HL-60/S4 treated with retinoic acid at 250 ng/mL for 4 days and 3 days (cell line): ENCODE data around the gene APBB2.

ENCODE experiments used
- in situ Hi-C: fragments of 300-500 bp; cut with MboI; formaldehyde crosslinking; loops from 2 replicates; pipeline ENCODE4 v1.7.0; 2022; ENCODE audit warnings: low sequenced_read_pairs

Gene APBB2

DNA sequence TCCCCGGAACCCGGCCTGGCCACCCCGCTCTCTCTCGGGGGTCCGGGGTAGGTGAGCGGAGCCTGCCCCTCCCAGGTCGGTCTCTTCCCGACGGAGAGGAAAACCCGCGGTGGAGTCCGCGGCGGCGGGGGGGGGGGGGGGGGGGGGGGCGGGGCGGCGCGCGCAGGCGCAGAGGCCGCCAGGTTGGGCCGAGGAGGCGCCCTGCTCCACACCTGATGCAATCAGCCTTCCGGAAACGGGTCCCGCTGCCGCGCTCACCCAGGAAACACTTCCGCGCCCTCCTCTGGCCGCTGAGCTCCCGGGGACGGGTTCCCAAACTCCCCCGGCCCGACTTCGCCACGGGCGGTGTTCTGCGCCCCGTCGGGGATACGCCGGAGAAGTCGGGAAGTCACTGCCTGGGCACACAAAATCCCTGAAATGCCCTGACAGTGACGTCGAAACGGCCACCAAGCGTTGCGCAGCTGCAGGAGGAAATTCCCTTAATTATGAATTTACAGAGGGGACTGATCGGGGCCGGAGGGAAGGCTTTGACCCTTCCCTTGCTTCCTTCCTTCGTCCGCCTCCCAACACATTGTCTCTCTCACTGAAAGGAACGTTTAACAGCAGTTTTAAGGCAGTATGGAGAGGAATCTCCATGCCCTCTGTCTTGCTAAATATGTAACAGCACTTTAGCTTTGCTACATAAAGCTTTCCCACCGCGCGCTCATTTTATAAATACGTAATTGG is 2.1 kb upstream of the APBB2 start:
- in situ Hi-C loops: loop anchor here (25.0 kb wide), 1 partner anchor 229 kb away; no protein-coding TSS in a partner anchor

DNA sequence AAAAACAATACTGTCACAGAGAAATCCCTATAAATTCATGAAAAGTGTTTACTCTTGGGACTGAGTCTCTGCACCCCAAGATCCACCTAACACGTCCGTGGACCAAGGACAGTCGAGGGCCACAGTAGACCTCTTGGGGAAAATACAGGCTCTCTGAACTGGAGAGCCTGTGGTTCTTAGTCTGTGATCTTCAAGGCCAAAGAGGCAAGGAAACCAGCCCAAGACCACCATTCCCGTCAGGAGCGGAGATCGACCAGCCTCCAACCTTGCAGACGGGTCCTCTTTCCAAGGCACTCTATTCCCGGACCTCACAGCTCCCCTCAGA is 1.6 kb upstream of the APBB2 start:
- in situ Hi-C loops: loop anchor here (25.0 kb wide), 1 partner anchor 229 kb away; no protein-coding TSS in a partner anchor

DNA sequence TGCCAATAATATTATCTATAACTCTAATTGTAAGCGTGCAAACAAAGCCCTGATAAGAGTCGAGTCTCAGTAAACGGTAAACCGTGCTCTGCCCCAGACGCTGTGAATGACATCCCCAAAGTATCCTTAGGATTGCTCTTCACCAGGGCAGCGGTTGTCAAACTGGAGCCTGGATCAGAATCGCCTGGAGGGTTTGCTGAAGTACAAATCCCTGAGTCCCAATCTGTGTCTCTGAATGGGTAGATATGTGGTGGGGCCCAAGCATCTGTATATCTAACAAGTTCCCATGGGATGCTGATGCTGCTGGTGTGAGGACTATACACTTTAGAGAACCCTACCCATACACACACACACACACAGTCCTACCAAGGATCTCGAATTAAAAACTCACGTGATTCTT is 813 bp upstream of the APBB2 start:
- in situ Hi-C loops: loop anchor here (25.0 kb wide), 1 partner anchor 228 kb away; no protein-coding TSS in a partner anchor

DNA sequence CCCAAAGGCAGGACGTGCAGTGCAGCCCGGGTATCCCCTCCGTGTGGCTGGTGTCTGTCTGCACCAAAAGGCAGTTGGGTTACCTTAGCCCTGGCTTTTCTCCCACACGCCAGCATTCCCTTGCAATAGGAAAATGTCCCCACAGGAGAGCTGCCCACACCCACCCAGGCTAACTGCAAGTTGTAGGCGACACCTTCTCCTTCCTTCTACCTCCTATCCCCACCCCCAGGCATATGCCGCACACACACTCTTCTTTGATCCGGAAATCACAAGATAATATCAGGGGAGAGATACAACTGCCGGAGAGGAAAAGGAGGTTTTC is 444 bp upstream of the APBB2 start:
- in situ Hi-C loops: loop anchor here (25.0 kb wide), 1 partner anchor 227 kb away; no protein-coding TSS in a partner anchor

DNA sequence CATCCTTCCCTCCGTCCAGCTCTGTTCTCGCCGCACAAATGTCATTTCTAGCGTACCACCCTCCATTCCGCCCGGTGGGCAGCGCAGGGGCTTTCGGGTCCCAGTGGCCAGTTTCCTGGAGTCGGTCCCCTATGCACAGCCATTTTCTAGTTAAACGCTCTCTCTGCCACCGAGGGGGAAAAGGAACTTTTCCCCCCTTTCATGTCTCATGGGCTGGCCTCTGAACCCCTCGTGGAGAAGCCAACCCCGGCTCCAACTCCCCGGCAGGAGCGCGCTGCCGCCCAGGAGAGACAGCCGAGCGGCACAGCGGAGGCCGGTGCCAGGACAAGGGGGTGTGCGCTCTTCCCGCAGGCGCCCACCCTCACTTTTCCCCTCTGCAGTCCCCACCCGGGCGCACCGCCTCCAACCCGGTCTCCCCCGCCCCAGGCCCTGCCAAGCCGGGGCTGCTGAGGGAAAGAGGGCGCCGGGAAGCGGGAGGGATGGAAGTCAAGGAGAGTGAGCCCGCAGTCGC is 662 bp downstream of the APBB2 start:
- in situ Hi-C loops: loop anchor here (25.0 kb wide), 1 partner anchor 226 kb away; no protein-coding TSS in a partner anchor

DNA sequence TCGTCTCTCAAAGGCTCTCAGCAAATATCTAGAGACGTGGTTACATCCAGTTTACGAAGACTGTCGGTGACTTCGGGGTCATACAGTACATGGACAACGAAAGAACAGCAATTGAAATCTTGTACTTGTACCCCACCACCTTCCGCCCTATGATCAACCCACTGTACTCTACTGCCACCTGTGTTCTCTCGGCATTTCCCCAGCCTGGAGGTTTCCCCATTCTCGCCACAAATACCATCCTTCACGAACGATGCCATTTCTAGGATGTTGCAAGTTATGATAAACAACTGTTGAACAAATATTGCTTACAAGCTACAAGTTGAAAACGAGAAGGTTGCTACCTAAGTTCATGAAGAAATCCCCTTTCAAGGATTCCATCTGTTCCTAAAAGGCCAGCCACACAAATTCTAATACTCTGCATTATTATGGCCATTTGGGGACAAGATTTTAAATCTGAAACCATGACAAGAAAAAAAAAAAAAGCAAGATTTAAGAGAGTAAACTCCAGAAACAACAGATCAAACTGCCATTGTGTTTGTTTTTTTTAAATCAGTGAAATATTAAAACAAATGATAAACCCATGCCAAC is 1.6 kb downstream of the APBB2 start:
- in situ Hi-C loops: loop anchor here (25.0 kb wide), 1 partner anchor 225 kb away; no protein-coding TSS in a partner anchor

DNA sequence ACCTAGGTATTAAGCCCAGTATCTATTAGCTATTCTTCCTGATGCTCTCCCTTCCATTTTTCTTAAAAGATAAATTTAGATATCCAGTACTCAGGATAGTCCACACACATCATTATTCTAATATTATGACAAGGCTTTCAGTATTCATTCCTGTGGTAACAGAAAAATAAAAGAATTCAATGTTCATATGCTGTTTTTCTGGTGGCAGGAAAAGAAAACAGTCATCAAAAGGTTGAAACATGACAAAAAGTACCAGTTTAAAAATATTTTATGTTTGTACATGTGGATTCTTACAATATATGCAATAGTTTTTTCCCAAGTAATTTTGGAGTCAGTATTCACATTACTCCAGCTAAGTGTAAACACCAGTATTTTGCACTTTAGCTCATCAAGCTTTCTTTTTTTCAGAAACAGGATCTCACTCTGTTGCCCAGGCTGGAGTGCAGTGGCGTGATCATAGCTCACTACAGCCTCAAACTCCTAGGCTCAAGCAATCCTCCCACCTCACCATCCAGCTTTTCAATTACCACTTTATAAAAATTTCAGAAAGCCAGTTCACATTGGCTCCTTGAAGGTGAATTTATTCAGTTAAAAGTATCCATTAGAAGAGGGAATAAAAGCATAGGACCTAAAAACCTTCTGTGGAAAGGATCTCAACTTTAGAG is 2.3 kb downstream of the APBB2 start:
- in situ Hi-C loops: loop anchor here (25.0 kb wide), 1 partner anchor 225 kb away; no protein-coding TSS in a partner anchor

DNA sequence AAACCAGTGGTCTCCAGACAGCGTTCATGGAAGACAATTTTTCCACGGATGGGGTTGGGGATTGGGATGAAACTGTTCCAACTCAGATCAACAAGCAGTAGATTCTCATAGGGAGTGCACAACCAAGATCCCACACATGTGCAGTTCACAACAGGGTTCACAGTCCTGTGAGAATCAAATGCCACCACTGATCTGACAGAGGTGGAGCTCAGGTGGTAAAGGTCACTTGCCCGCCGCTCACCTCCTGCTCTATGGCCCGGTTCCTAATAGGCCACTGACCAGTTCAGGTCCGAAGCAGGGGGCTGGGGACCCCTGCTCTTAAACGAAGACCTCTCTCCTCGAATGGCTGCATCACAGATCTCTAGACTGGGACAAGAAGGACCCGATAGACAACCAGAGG is 4.4 kb downstream of the APBB2 start:
- in situ Hi-C loops: loop anchor here (25.0 kb wide), 1 partner anchor 223 kb away; no protein-coding TSS in a partner anchor

DNA sequence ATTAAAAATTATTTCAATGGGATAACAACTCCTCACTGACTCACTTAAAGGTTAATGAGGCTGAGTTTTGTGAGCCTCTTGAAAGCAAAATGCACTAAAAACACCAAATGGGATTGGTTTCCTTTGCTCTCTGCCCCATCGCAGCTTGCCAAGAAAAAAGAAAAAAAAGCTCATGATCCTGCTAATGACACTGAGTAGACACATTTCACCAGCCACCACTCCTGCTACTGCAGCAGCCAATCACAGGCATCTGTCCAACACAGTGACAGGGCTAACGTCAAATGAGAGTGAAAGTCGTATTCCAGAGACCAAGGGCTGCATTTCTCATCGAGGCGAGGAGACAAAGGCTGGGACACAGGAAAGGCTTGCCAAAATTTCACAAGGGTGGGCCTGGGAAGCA is 5.2 kb downstream of the APBB2 start:
- in situ Hi-C loops: loop anchor here (25.0 kb wide), 1 partner anchor 222 kb away; no protein-coding TSS in a partner anchor

DNA sequence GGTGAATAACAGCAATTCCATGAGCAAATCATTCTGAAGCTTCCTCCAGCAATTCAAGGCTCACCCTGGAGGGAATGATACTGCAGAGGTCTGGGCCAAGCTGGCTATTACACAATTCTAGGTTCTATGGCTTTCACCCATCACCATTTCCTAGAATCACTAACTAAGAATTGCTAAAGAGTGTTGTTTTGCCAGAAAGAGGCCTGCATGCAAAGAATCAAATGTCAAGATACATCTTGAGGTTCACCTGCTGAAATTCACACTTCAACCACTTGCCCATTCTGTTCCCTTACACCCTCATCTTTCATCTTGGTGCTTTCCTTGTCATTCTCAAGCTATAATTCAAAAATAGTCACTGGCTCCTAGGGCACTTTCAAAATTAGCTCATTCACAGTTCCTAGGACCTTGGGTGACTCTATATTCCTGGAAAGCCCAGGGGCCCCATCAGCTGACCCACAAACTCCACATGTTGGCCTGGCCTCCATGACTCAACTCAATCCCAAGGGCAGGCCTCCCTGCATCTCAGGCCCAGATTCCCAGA is 7.0 kb downstream of the APBB2 start:
- in situ Hi-C loops: loop anchor here (25.0 kb wide), 1 partner anchor 220 kb away; no protein-coding TSS in a partner anchor

DNA sequence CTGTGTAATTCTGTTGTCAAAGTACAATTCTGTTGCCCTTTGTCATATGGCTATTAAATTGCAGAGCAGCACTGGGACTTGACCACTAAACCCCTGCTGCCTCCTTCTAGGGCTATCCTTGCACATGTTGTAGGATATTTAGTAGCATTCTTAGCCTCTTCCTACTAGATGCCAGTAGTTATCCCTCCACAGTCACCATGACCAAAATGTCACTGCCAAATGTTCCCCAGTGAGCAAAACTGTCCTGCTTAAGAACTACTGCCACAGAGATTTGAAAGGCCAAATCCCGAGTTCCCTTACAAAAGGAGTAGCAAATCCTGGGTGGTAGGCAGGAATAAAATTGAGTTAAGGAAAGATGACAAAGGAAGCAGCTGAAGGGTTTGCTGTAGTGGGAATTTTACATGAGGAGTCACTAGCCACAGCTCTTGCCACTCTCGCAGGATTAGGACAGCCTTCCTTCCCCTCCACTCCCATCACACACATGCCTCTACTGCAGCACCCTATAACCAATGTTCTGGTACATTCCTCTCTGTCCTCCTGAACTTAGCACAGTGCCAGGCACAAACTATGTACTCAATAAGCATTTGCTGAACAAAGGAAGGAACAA is 8.4 kb downstream of the APBB2 start:
- in situ Hi-C loops: loop anchor here (25.0 kb wide), 1 partner anchor 219 kb away; no protein-coding TSS in a partner anchor

DNA sequence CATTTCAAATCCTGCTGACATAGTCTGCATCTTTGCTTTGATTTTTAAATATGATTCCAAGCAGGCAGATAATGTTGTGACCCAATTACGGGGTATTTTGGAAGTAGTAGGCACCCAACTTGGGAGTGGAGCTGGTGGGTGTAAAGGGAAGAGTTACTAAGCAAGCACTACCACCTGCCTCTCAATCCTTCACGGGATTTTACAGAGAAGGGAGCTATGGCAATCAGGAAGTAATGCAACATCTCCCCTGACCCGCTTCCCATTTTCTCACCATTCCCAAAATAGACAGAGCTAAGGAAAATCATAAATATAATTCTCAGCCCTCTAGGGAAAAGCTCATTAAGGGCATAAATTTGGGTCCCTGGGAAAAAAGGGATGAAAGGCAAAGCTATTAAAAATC is 9.2 kb downstream of the APBB2 start:
- in situ Hi-C loops: loop anchor here (25.0 kb wide), 1 partner anchor 218 kb away; no protein-coding TSS in a partner anchor

DNA sequence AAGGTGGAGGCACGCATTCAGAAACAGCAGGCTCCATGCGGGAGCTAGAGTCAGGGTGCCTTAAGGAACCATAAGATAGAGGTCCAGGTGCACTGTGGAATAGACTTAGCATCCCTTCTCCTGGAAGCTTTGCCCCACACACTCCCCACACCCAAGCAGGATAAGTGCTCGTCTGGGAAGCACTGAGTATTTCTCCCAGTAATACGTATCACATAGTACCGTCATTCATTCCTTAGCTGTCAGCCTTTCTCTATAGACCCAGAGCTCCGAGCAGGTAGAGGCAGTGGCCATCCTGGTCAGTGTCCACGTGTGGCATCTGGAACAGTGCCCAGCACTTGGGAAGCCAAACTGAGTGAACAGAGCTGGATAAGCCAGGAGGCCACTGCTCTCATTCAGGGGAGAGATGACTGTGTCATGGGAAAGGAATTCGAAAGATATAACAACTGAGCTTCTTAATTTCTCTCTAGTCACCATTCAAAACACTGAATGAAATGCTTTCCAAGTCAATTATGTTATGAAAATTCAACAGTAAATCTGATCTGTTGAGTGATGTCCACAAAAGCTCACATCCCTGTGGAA is 9.9 kb downstream of the APBB2 start:
- in situ Hi-C loops: loop anchor here (25.0 kb wide), 1 partner anchor 217 kb away; no protein-coding TSS in a partner anchor

DNA sequence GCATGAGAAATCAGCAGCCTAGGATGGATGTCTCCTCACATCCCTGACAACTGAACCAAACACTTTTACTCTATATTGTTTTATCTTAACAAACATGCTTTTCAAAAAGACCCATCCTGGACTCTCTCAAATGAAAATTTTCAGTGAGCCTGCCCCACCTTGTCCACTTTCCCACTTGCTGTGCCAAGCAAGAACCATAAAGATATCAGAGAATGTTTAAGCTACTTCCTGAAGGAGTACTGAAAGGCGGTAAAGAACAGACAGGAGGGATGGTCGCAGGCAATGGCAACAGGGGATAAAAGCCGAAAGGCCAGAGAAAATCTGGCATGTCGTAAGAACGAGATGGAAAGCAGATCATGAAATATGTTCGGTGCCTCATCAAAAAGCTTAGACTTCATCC is 10.5 kb downstream of the APBB2 start:
- in situ Hi-C loops: loop anchor here (25.0 kb wide), 1 partner anchor 217 kb away; no protein-coding TSS in a partner anchor

DNA sequence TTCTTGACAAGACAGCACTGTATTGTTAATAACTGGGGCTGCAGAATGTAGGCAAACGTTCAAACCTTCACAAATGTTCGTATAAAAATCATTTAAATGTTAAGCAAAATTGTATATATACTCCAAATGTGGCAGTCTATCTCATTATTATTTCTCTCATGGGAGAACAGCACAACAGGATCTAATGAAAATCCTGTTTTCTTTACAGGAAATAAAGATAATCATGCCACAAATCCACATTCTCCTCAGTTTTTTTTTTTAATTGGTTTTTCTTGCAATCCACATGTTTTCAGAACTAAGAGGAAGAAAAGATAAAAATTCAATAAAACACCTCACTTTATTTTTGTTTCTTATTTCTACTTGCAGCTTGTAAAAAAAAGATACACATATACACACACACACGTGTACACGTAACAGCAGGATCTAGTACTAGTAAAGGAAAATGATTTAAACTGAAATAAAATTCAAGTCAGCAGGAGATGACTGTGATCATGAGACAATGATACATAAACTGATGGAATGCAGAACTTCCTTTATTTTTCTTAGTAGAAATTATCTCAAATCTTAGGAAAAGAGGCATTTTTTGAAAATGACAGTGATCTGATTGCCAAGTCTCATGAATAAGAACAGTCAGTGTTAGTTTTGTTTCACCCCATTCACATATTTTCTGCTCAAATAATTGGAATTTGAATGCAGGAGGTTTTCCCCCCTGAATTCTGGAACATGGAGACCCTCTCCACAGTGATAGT is 11.3 kb downstream of the APBB2 start:
- in situ Hi-C loops: loop anchor here (25.0 kb wide), 1 partner anchor 216 kb away; no protein-coding TSS in a partner anchor

DNA sequence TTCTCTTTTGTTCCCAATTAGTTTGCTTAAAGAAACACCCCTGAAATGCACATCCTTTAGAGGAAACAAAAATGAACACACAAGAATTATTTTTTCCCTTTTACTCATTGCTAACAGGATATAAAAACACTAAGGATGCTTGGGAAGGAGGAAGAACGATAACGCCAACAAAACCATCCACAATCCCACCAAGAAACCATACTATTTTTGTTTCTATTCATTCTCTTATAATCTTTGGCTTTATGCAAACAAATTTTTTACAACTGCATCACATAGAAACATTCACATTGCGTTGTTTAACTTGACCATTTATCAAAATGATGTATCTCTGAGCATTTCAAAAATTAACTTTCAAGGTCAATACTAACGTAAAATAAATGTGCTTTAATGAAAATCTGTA is 12.0 kb downstream of the APBB2 start:
- in situ Hi-C loops: loop anchor here (25.0 kb wide), 1 partner anchor 215 kb away; no protein-coding TSS in a partner anchor

DNA sequence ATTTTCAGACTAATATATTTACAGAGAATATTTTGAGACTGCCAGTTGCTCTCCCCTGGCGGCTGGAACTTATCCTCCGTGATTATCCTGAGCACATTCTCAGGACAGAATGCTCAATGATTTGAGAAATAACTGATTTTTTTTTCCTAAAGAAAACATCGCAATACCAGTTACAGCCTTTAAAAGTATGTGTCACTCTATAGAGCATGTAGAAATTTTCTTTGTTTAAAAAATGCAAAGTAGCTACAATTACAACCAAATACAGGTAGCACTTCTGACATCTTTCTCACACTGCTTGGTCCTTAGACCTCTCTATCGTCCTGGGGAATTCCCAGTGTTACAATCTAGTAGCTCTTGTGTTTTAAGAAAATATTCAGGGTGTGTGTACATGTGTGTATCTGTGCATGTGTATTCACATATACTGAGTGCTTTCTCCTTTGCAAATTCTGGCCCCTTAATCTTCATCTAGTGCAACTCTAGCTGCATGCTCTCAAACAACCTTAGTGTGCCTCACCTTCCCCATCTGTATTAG is 13.8 kb downstream of the APBB2 start:
- in situ Hi-C loops: loop anchor here (25.0 kb wide), 1 partner anchor 213 kb away; no protein-coding TSS in a partner anchor

DNA sequence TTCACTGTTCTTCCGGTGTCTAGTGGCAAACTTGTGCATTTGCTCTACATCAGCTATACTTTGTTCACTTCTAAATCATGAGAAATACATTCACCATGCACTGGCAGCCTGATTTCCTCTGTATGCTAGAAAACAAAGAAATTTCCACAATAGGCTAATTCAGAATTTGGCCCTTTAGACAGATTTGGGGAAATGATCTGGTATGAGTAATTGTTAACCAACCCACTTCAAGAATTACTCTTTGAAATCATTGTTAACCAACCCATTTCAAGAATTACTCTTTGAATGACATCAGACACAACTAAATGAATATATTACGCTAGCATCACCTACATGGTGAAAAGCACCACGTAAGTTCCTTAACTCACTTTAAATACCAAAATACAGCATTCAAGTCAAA is 14.6 kb downstream of the APBB2 start:
- in situ Hi-C loops: loop anchor here (25.0 kb wide), 1 partner anchor 212 kb away; no protein-coding TSS in a partner anchor

DNA sequence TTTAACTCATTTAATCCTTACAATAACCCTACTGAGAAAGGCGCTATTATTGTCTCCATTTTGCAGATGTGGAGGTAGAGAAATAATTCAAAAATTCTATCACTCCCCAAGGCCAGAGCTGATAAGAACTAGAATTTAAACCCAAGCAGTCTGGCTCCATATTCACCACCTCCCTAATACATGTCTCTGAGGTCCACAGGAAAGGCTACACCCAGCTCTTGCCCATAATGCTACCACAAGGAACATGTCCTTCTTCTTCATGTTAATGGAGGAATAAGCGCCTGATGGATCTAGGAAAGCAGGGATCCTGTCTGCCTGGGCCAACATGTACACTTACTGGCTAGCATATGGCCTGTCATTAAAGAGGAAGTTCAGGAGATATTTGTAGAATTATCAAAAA is 16.3 kb downstream of the APBB2 start:
- in situ Hi-C loops: no loop called here
